Pancreas (tissue), 8 donors: ENCODE results near the gene THBS3. TPM values are rescaled to one million over a fixed set of nuclear protein-coding genes. Genes with fewer than 3 reads are reported as not detected.

Experiments used
- polyA plus RNA-seq, 2 donors: library from polyadenylated mRNA; stranded (reverse); fragments of 200-250 nt; gene quantifications; one replicate each; pipeline ENCODE4 v1.2.3, GENCODE V29; 2013
- total RNA-seq, 6 donors: library from RNA; stranded (reverse); fragmentation: NEBNext Ultra II Directional in 4 of 6; extraction: Animal tissue kit (Norgen Biotek cat#: 25700) in 4 of 6; gene quantifications; one replicate each; pipeline versions ENCODE4 v1.2.1 to v1.2.4, GENCODE V29; 2021 to 2023
- donor health status: healthy with polysubstance abuse.
- donor health status: DM: no; HTN: no; CAD: no; lungs with moderate emphysema.
- donor health status: DM: no; HTN: no; CAD: no.
- donor health status: Bipolar disorder and iron deficiency.
- donor health status: DM: yes; HTN: yes; CAD: no.
- donor health status: DM: no; HTN: no; CAD: no.
- donor health status: DM: no; HTN: no; CAD: no.
- donor health status: DM: yes; HTN: yes; CAD: no.

THBS3 gene
- total and polyA plus RNA-seq, 8 donors: 9.9 to 78.6 (median 17.3) TPM

Other genes starting within 250 kb of the THBS3 start
- 10 to 100 TPM in 3 of 6 donors, 1 to 10 TPM in 3; 8.1 to 18.3 (median 9.9) TPM for gene PYGO2, start 246.1 kb downstream of the THBS3 start, total RNA-seq
- 10 to 100 TPM; 13.3 to 19.5 TPM for gene PYGO2, start 246.1 kb downstream of the THBS3 start, polyA plus RNA-seq
- 10 to 100 TPM; 32.3 to 53.4 (median 40.7) TPM for gene SHC1, start 237.2 kb downstream of the THBS3 start, total RNA-seq
- 10 to 100 TPM; 37.4 to 47.6 TPM for gene SHC1, start 237.2 kb downstream of the THBS3 start, polyA plus RNA-seq
- gene CKS1B, start 233.2 kb downstream of the THBS3 start, total RNA-seq: 10 to 100 TPM in 3 of 6 donors, 1 to 10 TPM in 3; 6.7 to 12.0 (median 10.2) TPM
- 10 to 100 TPM in 1 of 2 donors, 1 to 10 TPM in 1; 6.7 to 19.5 TPM for gene CKS1B, start 233.2 kb downstream of the THBS3 start, polyA plus RNA-seq
- 10 to 100 TPM in 4 of 6 donors, 1 to 10 TPM in 2; 8.3 to 14.1 (median 11.9) TPM for gene FLAD1, start 224.6 kb downstream of the THBS3 start, total RNA-seq
- gene FLAD1, start 224.6 kb downstream of the THBS3 start, polyA plus RNA-seq: 10 to 100 TPM; 22.6 to 28.6 TPM
- under 1 TPM in 1 of 6 donors, not detected in 5; 0.29 TPM for gene LENEP, start 214.3 kb downstream of the THBS3 start, total RNA-seq
- not detected for gene LENEP, start 214.3 kb downstream of the THBS3 start, polyA plus RNA-seq
- gene ZBTB7B, start 205.1 kb downstream of the THBS3 start, total RNA-seq: 10 to 100 TPM; 24.5 to 38.4 (median 37.2) TPM
- 10 to 100 TPM; 19.8 to 31.8 TPM for gene ZBTB7B, start 205.1 kb downstream of the THBS3 start, polyA plus RNA-seq
- gene DCST2, start 174.1 kb downstream of the THBS3 start, total RNA-seq: under 1 TPM; 0.12 to 0.94 (median 0.22) TPM
- gene DCST2, start 174.1 kb downstream of the THBS3 start, polyA plus RNA-seq: 1 to 10 TPM; 3.9 to 5.1 TPM
- gene DCST1, start 174.1 kb downstream of the THBS3 start, total RNA-seq: under 1 TPM in 1 of 6 donors, not detected in 5; 0.14 TPM
- not detected for gene DCST1, start 174.1 kb downstream of the THBS3 start, polyA plus RNA-seq
- 10 to 100 TPM; 23.7 to 37.6 (median 33.2) TPM for gene ADAM15, start 156.6 kb downstream of the THBS3 start, total RNA-seq
- gene ADAM15, start 156.6 kb downstream of the THBS3 start, polyA plus RNA-seq: 100 to 1,000 TPM; 114 to 125 TPM
- 1 to 10 TPM; 2.1 to 5.6 (median 3.1) TPM for gene EFNA4, start 144.2 kb downstream of the THBS3 start, total RNA-seq
- 1 to 10 TPM; 6.0 to 6.2 TPM for gene EFNA4, start 144.2 kb downstream of the THBS3 start, polyA plus RNA-seq
- gene EFNA3, start 129.1 kb downstream of the THBS3 start, total RNA-seq: 1 to 10 TPM in 2 of 6 donors, under 1 TPM in 4; 0.52 to 1.2 (median 0.70) TPM
- gene EFNA3, start 129.1 kb downstream of the THBS3 start, polyA plus RNA-seq: under 1 TPM; 0.72 to 0.99 TPM
- 10 to 100 TPM; 19.5 to 45.9 (median 30.4) TPM for gene EFNA1, start 80.0 kb downstream of the THBS3 start, total RNA-seq
- gene EFNA1, start 80.0 kb downstream of the THBS3 start, polyA plus RNA-seq: 10 to 100 TPM; 47.9 to 91.7 TPM
- 10 to 100 TPM; 18.7 to 33.3 (median 26.2) TPM for gene SLC50A1, start 72.0 kb downstream of the THBS3 start, total RNA-seq
- gene SLC50A1, start 72.0 kb downstream of the THBS3 start, polyA plus RNA-seq: 10 to 100 TPM; 32.8 to 33.0 TPM
- gene DPM3, start 67.4 kb downstream of the THBS3 start, total RNA-seq: 10 to 100 TPM; 39.4 to 46.5 (median 42.3) TPM
- 100 to 1,000 TPM; 211 to 227 TPM for gene DPM3, start 67.4 kb downstream of the THBS3 start, polyA plus RNA-seq
- gene KRTCAP2, start 34.6 kb downstream of the THBS3 start, total RNA-seq: 100 to 1,000 TPM in 4 of 6 donors, 10 to 100 TPM in 2; 91.8 to 119 (median 102) TPM
- 100 to 1,000 TPM; 182 to 238 TPM for gene KRTCAP2, start 34.6 kb downstream of the THBS3 start, polyA plus RNA-seq
- under 1 TPM; 0.19 to 0.59 (median 0.33) TPM for gene TRIM46, start 34.0 kb downstream of the THBS3 start, total RNA-seq
- 1 to 10 TPM; 1.2 to 4.1 TPM for gene TRIM46, start 34.0 kb downstream of the THBS3 start, polyA plus RNA-seq
- 10 to 100 TPM; 10.7 to 18.4 (median 15.7) TPM for gene MTX1, start 798 bp upstream of the THBS3 start, total RNA-seq
- 10 to 100 TPM; 34.3 to 36.8 TPM for gene MTX1, start 798 bp upstream of the THBS3 start, polyA plus RNA-seq
- 10 to 100 TPM in 2 of 6 donors, 1 to 10 TPM in 4; 6.7 to 14.4 (median 8.5) TPM for gene ENTREP3, start 47.6 kb upstream of the THBS3 start, total RNA-seq
- 10 to 100 TPM in 1 of 2 donors, 1 to 10 TPM in 1; 7.9 to 11.1 TPM for gene ENTREP3, start 47.6 kb upstream of the THBS3 start, polyA plus RNA-seq
- gene SCAMP3, start 54.5 kb upstream of the THBS3 start, total RNA-seq: 10 to 100 TPM; 25.1 to 33.4 (median 28.0) TPM
- gene SCAMP3, start 54.5 kb upstream of the THBS3 start, polyA plus RNA-seq: 10 to 100 TPM; 27.7 to 55.5 TPM
- gene CLK2, start 65.6 kb upstream of the THBS3 start, total RNA-seq: 10 to 100 TPM; 15.7 to 39.6 (median 18.7) TPM
- gene CLK2, start 65.6 kb upstream of the THBS3 start, polyA plus RNA-seq: 10 to 100 TPM; 81.1 to 89.4 TPM
- 1 to 10 TPM in 4 of 6 donors, under 1 TPM in 2; 0.66 to 2.6 (median 1.4) TPM for gene HCN3, start 69.6 kb upstream of the THBS3 start, total RNA-seq
- gene HCN3, start 69.6 kb upstream of the THBS3 start, polyA plus RNA-seq: 10 to 100 TPM in 1 of 2 donors, 1 to 10 TPM in 1; 4.8 to 12.0 TPM
- under 1 TPM in 1 of 6 donors, not detected in 5; 0.22 TPM for gene PKLR, start 93.5 kb upstream of the THBS3 start, total RNA-seq
- under 1 TPM in 1 of 2 donors, not detected in 1; 0.19 TPM for gene PKLR, start 93.5 kb upstream of the THBS3 start, polyA plus RNA-seq
- 10 to 100 TPM; 48.7 to 78.9 (median 66.2) TPM for gene FDPS, start 101.0 kb upstream of the THBS3 start, total RNA-seq
- gene FDPS, start 101.0 kb upstream of the THBS3 start, polyA plus RNA-seq: 100 to 1,000 TPM in 1 of 2 donors, 10 to 100 TPM in 1; 75.1 to 151 TPM
- gene RUSC1, start 113.0 kb upstream of the THBS3 start, total RNA-seq: 10 to 100 TPM in 4 of 6 donors, 1 to 10 TPM in 2; 9.2 to 19.2 (median 11.6) TPM
- 10 to 100 TPM; 23.0 to 47.2 TPM for gene RUSC1, start 113.0 kb upstream of the THBS3 start, polyA plus RNA-seq